HepG2 (cell line): ENCODE results near the gene MPC1. TPM values are rescaled to one million over a fixed set of nuclear protein-coding genes. Genes with fewer than 3 reads are reported as not detected.

ENCODE experiments used
- ARNT2 ChIP-seq: sonication (generic); formaldehyde crosslinking; IDR thresholded peaks from 2 replicates; pipeline ENCODE4 v1.8.0; 2022; ENCODE audit warnings: mild to moderate bottlenecking, low read depth, missing genetic modification reagents, moderate library complexity
- ETV5 ChIP-seq: IDR thresholded peaks from 2 replicates; pipeline ENCODE4 v1.6.1; 2018; ENCODE audit warnings: missing biosample characterization, missing genetic modification reagents, inconsistent platforms, borderline replicate concordance
- KAT8 ChIP-seq: IDR thresholded peaks from 2 replicates; pipeline ENCODE4 v1.6.1; 2016; ENCODE audit warnings: missing genetic modification reagents, missing compliant biosample characterization
- KLF12 ChIP-seq: sonication (generic); formaldehyde crosslinking; IDR thresholded peaks from 2 replicates; pipeline ENCODE4 v1.4.0; 2020; ENCODE audit warnings: missing genetic modification reagents, borderline replicate concordance
- NCOA2 ChIP-seq: sonication (generic); formaldehyde crosslinking; IDR thresholded peaks from 2 replicates; pipeline ENCODE4 v1.8.0; 2022; ENCODE audit warnings: inconsistent platforms
- NFATC3 ChIP-seq: sonication (generic); formaldehyde crosslinking; IDR thresholded peaks from 2 replicates; pipeline ENCODE4 v1.5.1; 2020; ENCODE audit warnings: mild to moderate bottlenecking, missing genetic modification reagents
- SAP130 ChIP-seq: IDR thresholded peaks from 2 replicates; pipeline ENCODE4 v1.6.1; 2016; ENCODE audit warnings: low read depth
- SIN3A ChIP-seq: IDR thresholded peaks from 2 replicates; pipeline ENCODE4 v1.6.1; 2011; ENCODE audit warnings: low read depth, mild to moderate bottlenecking, control low read depth, low read length, borderline replicate concordance
- SKI ChIP-seq: fragments of 450-650 bp; IDR thresholded peaks from one replicate; pipeline ENCODE4 v1.6.1; 2018; ENCODE audit warnings: mild to moderate bottlenecking; ENCODE audit not compliant: partially characterized antibody
- SMARCC2 ChIP-seq: fragments of 450-650 bp; IDR thresholded peaks from 2 replicates; pipeline ENCODE4 v1.6.1; 2017; ENCODE audit warnings: antibody characterized with exemption, mild to moderate bottlenecking
- SOX6 ChIP-seq, 2 experiments: fragments of 450-650 bp in 1 of 2; sonication (generic) in 1 of 2; formaldehyde crosslinking in 1 of 2; IDR thresholded peaks; 2 replicates each; pipeline versions ENCODE4 v1.4.0 to v1.6.1; 2017 to 2020; ENCODE audit warnings: antibody characterized with exemption in 1 of 2, mild to moderate bottlenecking in 1 of 2, missing genetic modification reagents in 1 of 2
- SSRP1 ChIP-seq: IDR thresholded peaks from 2 replicates; pipeline ENCODE4 v1.6.1; 2016; ENCODE audit warnings: control low read depth
- TCF7 ChIP-seq: sonication (generic); IDR thresholded peaks from 2 replicates; pipeline ENCODE4 v1.6.1; 2016; ENCODE audit warnings: antibody characterized with exemption, low read depth
- ZFP36 ChIP-seq: fragments of 150-350 bp; IDR thresholded peaks from 2 replicates; pipeline ENCODE4 v1.6.1; 2018; ENCODE audit warnings: borderline replicate concordance, low read length, low read depth; ENCODE audit not compliant: partially characterized antibody
- ZMAT3 ChIP-seq: sonication (generic); formaldehyde crosslinking; conservative IDR thresholded peaks from 2 replicates; pipeline ENCODE4 v1.7.0; 2021; ENCODE audit warnings: missing genetic modification reagents
- ZMYM4 ChIP-seq: sonication (generic); formaldehyde crosslinking; IDR thresholded peaks from 2 replicates; pipeline ENCODE4 v1.8.1; 2023; ENCODE audit warnings: mild to moderate bottlenecking, missing genetic modification reagents
- ZNF10 ChIP-seq: sonication (generic); formaldehyde crosslinking; IDR thresholded peaks from 2 replicates; pipeline ENCODE4 v1.4.0; 2020; ENCODE audit warnings: mild to moderate bottlenecking, low read depth, missing genetic modification reagents, borderline replicate concordance
- ZNF136 ChIP-seq: sonication (generic); formaldehyde crosslinking; IDR thresholded peaks from 2 replicates; pipeline ENCODE4 v1.8.1; 2022; ENCODE audit warnings: low read depth, mild to moderate bottlenecking, moderate library complexity, missing genetic modification reagents
- ZNF564 ChIP-seq: sonication (generic); formaldehyde crosslinking; IDR thresholded peaks from 2 replicates; pipeline ENCODE4 v1.8.1; 2023; ENCODE audit warnings: mild to moderate bottlenecking, missing genetic modification reagents
- ZNF598 ChIP-seq: sonication (generic); formaldehyde crosslinking; IDR thresholded peaks from 2 replicates; pipeline ENCODE4 v1.5.1; 2020; ENCODE audit warnings: mild to moderate bottlenecking, missing genetic modification reagents, borderline replicate concordance
- ZNF672 ChIP-seq: sonication (generic); formaldehyde crosslinking; IDR thresholded peaks from 2 replicates; pipeline ENCODE4 v1.8.1; 2022; ENCODE audit warnings: missing genetic modification reagents
- ZSCAN9 ChIP-seq: IDR thresholded peaks from 2 replicates; pipeline ENCODE4 v1.6.1; 2016; ENCODE audit warnings: borderline replicate concordance
- polyA plus RNA-seq, 8 experiments: library from polyadenylated mRNA; depleted of rRNA in 3 of 8; stranded (reverse) in 7 of 8; unstranded in 1 of 8; fragments of >200 nt; fragmentation: Illumina TruSeq in 4 of 8; extraction: Trizol in 4 of 8; gene quantifications; 2 replicates each; pipeline versions ENCODE4 v1.2.1 to v1.2.3, GENCODE V29; 2011 to 2016; ENCODE audit warnings: low read depth in 4 of 8, missing spikeins in 1 of 8, mixed read lengths in 1 of 8; ENCODE audit not compliant: insufficient read depth in 1 of 8
- total RNA-seq, 5 experiments: library from RNA; depleted of rRNA; stranded (reverse); fragments of >200 nt; fragmentation: Illumina TruSeq; extraction: Trizol; gene quantifications; 2 replicates each; pipeline ENCODE4 v1.2.3, GENCODE V29; 2016; ENCODE audit warnings: low read depth in 1 of 5
- TF ChIP-seq, protein P1 (sequence below): sonication (generic); formaldehyde crosslinking; IDR thresholded peaks from 2 replicates; pipeline ENCODE4 v1.5.1; 2020; ENCODE audit warnings: mild to moderate bottlenecking, missing genetic modification reagents, borderline replicate concordance
- TF ChIP-seq, protein P2 (sequence below): fragments of 450-650 bp; IDR thresholded peaks from 2 replicates; pipeline ENCODE4 v1.6.1; 2017; ENCODE audit warnings: mild to moderate bottlenecking

MPC1 gene
- total and polyA plus RNA-seq, 2 of the 13 experiments (the other 11 are each of a cell fraction or from before 2014, with no cell fraction given) = 189 to 214 TPM

DNA sequence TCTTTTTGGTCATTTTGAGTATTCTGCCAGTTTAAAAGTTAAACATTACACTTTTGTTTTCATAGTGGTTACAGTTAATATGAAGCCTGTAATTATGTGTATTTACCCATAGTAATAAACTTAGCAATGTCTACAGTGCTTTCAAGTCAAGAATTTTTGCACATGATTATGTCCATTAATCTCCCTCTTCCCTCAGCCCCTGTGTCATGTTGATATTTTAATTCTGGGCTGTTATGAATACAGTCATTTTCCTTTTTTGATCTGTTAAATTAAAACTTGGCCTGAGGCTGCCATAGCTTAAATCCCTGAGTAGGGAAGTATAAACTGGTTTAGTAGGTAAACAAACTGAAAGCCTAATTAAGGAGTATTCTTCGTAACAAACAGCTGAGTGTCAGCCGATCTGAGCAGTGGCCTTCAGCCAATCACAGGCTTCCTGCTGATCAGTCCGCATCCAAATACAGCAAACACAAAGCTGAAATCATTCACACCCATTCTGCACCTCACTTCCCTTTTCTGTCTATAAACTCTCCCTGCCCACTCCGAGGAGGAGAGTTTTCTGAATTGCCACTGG, 30.9 kb downstream of the MPC1 start (continued):
- TF ChIP-seq, protein P1, sequence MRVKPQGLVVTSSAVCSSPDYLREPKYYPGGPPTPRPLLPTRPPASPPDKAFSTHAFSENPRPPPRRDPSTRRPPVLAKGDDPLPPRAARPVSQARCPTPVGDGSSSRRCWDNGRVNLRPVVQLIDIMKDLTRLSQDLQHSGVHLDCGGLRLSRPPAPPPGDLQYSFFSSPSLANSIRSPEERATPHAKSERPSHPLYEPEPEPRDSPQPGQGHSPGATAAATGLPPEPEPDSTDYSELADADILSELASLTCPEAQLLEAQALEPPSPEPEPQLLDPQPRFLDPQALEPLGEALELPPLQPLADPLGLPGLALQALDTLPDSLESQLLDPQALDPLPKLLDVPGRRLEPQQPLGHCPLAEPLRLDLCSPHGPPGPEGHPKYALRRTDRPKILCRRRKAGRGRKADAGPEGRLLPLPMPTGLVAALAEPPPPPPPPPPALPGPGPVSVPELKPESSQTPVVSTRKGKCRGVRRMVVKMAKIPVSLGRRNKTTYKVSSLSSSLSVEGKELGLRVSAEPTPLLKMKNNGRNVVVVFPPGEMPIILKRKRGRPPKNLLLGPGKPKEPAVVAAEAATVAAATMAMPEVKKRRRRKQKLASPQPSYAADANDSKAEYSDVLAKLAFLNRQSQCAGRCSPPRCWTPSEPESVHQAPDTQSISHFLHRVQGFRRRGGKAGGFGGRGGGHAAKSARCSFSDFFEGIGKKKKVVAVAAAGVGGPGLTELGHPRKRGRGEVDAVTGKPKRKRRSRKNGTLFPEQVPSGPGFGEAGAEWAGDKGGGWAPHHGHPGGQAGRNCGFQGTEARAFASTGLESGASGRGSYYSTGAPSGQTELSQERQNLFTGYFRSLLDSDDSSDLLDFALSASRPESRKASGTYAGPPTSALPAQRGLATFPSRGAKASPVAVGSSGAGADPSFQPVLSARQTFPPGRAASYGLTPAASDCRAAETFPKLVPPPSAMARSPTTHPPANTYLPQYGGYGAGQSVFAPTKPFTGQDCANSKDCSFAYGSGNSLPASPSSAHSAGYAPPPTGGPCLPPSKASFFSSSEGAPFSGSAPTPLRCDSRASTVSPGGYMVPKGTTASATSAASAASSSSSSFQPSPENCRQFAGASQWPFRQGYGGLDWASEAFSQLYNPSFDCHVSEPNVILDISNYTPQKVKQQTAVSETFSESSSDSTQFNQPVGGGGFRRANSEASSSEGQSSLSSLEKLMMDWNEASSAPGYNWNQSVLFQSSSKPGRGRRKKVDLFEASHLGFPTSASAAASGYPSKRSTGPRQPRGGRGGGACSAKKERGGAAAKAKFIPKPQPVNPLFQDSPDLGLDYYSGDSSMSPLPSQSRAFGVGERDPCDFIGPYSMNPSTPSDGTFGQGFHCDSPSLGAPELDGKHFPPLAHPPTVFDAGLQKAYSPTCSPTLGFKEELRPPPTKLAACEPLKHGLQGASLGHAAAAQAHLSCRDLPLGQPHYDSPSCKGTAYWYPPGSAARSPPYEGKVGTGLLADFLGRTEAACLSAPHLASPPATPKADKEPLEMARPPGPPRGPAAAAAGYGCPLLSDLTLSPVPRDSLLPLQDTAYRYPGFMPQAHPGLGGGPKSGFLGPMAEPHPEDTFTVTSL = peak; percentile 75; the same call in 1 of the 2 replicates
- 0 out of 2 replicates have a peak, but pooled peaks have one; percentile 53 for TF ChIP-seq ZMAT3 (CRISPR knock-in tag)
- peak; percentile 49; the same call in 1 of the 2 replicates for TF ChIP-seq SIN3A
- no peak for TF ChIP-seq ZNF10
- no peak for TF ChIP-seq ARNT2 (CRISPR knock-in tag)
- TF ChIP-seq SMARCC2 = no peak
- TF ChIP-seq, protein P2, sequence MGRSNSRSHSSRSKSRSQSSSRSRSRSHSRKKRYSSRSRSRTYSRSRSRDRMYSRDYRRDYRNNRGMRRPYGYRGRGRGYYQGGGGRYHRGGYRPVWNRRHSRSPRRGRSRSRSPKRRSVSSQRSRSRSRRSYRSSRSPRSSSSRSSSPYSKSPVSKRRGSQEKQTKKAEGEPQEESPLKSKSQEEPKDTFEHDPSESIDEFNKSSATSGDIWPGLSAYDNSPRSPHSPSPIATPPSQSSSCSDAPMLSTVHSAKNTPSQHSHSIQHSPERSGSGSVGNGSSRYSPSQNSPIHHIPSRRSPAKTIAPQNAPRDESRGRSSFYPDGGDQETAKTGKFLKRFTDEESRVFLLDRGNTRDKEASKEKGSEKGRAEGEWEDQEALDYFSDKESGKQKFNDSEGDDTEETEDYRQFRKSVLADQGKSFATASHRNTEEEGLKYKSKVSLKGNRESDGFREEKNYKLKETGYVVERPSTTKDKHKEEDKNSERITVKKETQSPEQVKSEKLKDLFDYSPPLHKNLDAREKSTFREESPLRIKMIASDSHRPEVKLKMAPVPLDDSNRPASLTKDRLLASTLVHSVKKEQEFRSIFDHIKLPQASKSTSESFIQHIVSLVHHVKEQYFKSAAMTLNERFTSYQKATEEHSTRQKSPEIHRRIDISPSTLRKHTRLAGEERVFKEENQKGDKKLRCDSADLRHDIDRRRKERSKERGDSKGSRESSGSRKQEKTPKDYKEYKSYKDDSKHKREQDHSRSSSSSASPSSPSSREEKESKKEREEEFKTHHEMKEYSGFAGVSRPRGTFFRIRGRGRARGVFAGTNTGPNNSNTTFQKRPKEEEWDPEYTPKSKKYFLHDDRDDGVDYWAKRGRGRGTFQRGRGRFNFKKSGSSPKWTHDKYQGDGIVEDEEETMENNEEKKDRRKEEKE = no peak
- no peak for TF ChIP-seq ZNF598
- no peak for TF ChIP-seq NFATC3 (CRISPR knock-in tag)
- TF ChIP-seq SKI = no peak
- TF ChIP-seq ZMYM4 (CRISPR knock-in tag) = peak; percentile 59; the same call in 1 of the 2 replicates
- no peak for TF ChIP-seq SSRP1 (CRISPR knock-in tag)
- no peak for TF ChIP-seq ZFP36
- TF ChIP-seq NCOA2 (CRISPR knock-in tag) = peak; percentile 74; the same call in 1 of the 2 replicates
- no peak for TF ChIP-seq ZNF564 (CRISPR knock-in tag)
- TF ChIP-seq ZSCAN9 = no peak; the same call in 1 of the 2 replicates
- peak; percentile 49; the same call in 1 of the 2 replicates for TF ChIP-seq ZNF136
- no peak for TF ChIP-seq ETV5 (CRISPR knock-in tag)
- TF ChIP-seq KAT8 (CRISPR knock-in tag) = no peak
- peak; percentile 67 for TF ChIP-seq SAP130 (CRISPR knock-in tag)
- TF ChIP-seq ZNF672 (CRISPR knock-in tag) = no peak
- no peak for TF ChIP-seq SOX6 (IDR thresholded peaks at IDR 0.05)
- TF ChIP-seq SOX6 (CRISPR knock-in tag; IDR thresholded peaks at IDR 0.05) = peak; percentile 72
- TF ChIP-seq TCF7 = peak; percentile 68
- no peak for TF ChIP-seq KLF12 (CRISPR knock-in tag)
